D341Med (cell line): ENCODE data around the gene MAX.
"Not testable (repeated sequence)": the region's sequence is repeated elsewhere in the genome, so short reads cannot be mapped to it uniquely, and the experiment has no call there.

Source experiments
- DNase-seq: peaks from one replicate; pipeline ENCODE4 v3.0.0; 2012; ENCODE audit warnings: low spot score

Gene MAX

DNA sequence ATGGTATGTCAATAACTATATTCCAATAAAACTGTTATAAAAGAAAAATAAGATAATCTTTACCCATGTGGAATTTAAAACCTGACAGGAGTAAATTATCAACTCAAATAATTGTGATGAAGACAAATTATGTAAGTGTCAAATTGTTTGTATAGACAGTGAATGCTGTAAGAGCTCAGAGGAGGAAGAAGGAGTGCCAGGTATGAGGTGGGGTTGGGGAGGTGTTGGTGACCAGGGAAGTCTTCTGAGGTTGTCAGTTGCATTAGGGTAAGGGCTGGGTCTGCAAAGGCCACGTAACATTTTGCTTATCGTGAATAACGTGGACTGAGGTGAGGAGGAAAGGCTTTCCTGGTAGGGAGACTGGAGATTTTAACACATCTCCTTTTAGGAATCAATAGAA is 2.5 kb upstream of the MAX start:
- DNase-seq, result no peak

GRCh38 chr14:65103150-65103760 is 938 bp upstream of the MAX start:
- peak; percentile 45 for DNase-seq

GRCh38 chr14:65101631-65102440 is 481 bp downstream of the MAX start:
- peak; percentile 55 for DNase-seq

DNA sequence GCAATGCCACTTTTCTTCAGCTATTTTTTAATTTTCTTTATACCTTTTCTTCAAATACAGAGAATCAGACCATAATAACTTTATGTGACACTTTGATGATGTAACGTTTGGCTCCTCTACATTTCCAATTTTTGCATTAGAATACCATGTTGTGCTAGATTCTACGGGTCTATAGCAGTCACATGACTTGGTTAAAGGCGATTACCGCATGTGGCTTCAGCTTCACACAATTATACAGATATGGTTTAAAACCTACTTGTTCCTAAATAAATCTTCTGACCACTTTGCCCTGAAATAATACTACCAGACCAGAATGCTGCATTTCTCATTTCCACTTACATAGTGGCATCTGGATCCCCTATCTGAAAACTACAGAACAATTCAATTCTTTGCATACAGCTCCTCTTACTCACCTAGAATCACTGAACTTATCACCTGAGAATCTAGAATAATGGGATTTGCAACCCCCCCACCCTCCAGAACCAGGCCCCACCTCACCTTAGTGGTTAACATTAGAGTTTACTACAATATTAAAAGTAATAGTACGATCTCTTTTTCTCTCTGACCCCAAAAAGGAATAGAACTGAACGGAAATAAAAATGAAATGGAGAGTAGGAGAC is 1.3 kb downstream of the MAX start:
- no peak for DNase-seq

GRCh38 chr14:65098586-65098985 is 3.7 kb downstream of the MAX start:
- DNase-seq, result no peak

- no peak for DNase-seq
Measured at GRCh38 chr14:65096323-65097089, 5.8 kb downstream of the MAX start.

DNA sequence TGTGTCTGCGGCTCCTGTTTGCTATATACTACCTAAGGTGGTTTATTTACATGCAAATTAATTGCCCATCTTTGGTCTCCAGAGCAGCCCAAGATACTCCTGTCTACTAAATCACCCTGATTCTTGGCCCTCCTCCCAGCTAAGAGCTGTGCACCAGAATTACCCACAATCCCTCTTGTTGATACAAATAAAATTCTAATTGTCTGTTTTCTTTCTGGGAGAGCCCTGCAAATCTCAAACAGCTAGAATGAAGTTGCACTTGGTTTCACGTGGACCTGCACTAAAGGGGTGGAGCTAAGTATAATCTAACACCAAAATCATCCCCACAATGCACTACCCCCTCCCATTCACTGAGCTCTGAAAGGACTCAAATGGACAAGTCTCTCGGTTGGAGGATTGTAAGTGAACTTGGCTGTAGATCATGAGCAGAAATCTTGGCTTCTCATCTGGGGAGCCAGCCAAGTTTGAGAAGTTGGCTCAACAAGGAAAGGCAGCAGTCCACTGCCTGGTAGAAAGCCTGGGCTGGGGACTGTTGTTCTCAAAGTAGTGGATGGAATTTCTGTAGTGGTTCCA is 6.6 kb downstream of the MAX start:
- no peak for DNase-seq

DNA sequence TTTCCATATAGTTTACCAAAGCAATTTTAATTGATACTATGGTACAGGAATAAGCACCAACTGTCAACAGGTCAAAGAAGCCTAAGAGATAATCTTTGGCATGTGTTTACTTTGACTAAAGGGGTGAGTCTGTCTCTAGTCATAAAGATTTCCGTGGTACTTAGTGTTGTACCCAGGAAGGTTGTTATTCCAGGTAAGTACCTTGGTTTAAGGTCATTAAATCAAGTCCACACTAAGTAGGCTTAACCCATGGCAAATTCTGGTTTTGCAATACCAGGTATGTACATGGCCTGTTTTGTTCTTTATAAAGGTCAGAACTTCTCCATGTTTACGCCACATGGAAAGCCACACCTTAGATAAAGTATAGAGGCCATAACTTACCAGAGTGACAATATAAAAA is 10.0 kb downstream of the MAX start:
- no peak for DNase-seq

DNA sequence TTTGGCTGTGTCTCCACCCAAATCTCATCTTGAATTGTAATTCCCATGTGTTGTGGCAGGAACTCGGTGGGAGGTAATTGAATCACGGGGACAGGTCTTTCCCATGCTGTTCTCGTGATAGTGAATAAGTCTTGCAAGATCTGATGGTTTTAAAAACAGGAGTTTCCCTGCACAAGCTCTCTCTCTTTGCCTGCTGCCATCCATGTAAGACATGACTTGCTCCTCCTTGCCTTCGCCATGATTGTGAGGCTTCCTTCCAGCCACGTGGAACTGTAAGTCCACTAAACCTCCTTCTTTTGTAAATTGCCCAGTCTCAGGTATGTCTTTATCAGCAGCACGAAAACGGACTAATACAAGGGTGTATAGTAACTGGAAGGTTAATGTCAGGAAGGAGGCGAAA is 14.5 kb downstream of the MAX start:
- DNase-seq, result not testable (repeated sequence)

DNA sequence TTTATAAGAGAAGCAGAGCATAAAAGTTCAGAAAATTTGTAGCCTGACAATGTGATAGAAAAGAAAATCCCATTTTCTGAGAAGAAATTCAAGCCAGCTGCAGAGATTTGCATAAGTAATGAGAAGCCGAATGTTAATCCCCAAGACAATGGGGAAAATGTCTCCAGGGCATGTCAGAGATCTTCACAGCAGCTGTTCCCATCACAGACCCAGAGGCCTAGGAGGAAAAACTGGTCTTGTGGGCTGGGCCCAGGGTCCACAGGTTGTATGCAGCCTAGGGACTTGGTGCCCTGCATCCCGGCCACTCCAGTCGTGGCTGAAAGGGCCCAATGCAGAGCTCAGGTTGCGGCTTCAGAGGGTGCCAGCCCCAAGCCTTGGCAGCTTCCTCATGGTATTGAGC is 15.6 kb downstream of the MAX start:
- not testable (repeated sequence) for DNase-seq

DNA sequence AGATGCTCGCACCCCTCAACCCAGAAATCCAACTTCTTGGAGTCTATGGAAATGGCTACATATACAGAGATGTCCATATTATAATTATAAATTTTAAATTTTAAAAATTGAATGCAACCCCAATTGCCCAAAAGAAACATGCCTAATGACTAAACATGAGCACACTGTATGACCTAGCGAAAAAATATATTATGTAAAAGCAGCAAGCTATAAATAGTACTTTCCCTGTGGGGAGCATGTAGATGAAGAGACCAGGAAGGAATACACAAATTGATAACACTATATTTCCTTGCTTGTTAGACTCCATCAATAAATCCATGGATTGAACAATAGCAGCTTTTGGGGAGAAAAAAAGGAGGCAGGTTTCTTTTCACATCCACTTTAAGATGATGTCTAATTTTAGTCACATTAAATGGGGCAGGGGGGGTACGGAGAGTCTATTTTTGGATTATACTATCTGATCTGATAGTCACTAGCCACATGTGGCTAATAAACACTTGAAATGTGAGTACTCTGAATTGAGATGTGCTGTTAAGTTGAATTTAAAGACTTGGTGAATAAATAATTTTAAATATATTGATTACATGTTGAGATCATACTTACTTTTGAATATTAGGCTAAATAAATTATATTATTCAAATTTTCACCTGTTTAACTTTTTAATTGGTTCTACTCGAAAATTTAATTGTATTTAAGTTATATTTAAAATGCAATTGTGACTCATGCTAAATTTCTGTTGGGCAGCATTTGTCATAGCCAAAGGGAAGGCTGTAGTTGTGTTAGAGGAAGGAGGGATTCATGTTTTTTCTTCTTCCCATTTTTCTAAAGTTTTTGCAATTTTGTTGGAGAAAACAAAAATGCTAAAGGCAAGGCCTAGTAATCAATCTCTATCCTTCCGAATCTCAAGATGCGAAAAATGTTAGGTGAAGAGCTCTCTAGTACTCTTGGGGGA is 17.5 kb downstream of the MAX start:
- no peak for DNase-seq

GRCh38 chr14:65082930-65083329 is 19.4 kb downstream of the MAX start:
- no peak for DNase-seq

- no peak for DNase-seq
Measured at GRCh38 chr14:65080960-65081747, 21.2 kb downstream of the MAX start.

- no peak for DNase-seq
Measured at GRCh38 chr14:65079768-65080167, 22.5 kb downstream of the MAX start.

GRCh38 chr14:65079201-65079600 is 23.1 kb downstream of the MAX start:
- no peak for DNase-seq

DNA sequence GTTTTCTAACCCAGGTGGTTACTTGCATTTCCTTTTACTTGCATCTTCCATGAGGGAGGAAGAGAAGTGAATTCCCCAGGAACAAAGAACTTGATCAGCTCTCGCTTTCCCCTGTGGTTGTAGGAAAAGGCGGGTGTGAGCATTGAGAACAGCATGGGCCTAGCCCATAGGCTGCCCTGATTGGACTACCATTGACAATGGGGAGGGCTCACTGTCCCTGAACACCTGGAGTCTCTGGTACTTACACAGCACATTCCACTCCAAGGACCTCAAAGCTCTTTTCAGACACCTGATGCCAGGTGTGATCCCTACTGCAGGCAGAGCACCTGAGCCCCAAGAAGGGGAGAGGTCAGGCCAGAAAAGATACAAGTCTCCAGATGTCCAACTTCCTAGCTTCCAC is 25.0 kb downstream of the MAX start:
- no peak for DNase-seq

DNA sequence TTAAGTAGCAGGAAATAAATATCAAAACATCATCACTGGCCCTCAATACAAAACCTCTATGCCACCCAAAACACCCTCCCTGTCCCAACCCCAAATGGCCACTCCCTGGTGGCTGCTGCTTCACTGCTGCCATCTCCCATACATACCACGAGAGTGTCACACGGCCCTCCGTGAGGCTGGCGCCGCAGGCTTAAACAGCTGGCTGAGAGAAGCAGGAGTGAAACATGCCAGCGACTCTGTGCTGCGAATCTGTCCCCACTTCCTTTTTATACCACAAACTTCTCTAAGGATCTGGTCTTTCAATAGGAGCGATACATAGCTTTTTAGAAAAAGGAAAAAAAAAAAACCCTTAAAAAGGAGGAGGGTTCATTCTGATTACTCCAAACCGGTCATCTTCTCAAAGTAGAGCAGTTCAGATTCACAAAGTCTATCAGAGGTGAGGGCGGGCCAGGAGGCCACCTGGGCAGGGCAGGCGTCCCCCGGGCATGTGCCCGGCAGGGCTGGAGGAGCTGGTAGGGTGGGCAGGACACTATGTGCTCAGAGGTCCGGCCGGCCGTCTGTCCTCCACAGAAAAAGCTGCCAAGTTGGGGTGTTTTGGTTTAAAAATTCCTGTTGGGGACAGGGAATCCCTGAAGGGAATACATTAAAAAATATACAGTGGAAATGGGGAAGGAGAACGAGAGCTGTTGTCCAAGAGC is 26.5 kb downstream of the MAX start:
- no peak for DNase-seq

- no peak for DNase-seq
Measured at GRCh38 chr14:65074449-65075150, 27.7 kb downstream of the MAX start.

DNA sequence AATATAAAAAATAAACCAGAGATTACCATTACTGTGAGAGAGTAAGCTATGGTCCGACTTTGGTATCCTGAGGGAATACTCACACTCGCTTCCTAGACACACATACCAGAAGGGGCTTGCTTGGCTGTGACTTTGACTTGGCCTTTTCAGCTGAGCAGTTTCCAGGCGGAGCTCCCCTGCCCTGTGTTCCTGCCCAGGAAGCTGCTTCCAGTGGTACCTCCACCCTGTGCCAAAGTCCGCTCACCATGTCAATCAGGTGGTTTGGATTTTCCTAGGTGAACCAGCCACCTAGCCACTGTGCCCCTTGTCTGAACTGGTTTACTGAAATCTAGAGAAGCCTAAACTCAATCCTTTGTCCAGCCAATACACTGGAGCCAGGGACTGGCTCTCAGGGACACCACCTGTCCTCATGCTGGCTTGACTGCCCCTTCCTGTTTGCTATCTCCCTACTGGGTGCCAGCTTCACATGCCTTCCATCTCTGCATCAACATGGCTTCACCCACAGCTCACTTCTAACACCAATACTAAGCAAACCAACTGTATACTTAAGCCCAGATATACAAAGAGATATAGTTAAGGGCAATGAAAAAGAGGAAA is 28.6 kb downstream of the MAX start:
- DNase-seq, result no peak
